ENCODE data around the gene CREB3L2.

Gene CREB3L2

DNA sequence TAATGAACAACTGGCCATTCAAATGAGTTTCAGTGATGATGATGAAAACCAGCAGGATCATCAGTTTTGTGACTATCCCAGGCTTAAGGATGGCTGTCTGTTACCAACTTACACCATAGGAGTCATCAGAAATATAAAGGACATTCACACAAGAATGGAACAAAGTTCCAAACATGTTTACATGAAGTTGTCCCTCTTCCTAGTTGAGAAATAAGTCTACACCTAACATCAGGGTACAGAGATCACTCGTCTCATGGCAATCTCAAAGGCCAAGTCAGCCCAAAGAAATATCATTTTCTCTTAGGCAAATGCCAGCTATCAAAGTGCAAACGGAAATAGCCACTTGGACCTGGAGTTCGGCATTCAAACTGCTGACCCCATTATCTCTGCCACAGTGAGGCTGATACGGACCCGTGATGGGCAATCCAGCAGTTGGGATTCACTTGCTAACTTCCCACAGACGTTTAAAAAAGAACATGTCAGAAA, 53.0 kb downstream of the CREB3L2 start:
- no peak for DNase-seq

DNA sequence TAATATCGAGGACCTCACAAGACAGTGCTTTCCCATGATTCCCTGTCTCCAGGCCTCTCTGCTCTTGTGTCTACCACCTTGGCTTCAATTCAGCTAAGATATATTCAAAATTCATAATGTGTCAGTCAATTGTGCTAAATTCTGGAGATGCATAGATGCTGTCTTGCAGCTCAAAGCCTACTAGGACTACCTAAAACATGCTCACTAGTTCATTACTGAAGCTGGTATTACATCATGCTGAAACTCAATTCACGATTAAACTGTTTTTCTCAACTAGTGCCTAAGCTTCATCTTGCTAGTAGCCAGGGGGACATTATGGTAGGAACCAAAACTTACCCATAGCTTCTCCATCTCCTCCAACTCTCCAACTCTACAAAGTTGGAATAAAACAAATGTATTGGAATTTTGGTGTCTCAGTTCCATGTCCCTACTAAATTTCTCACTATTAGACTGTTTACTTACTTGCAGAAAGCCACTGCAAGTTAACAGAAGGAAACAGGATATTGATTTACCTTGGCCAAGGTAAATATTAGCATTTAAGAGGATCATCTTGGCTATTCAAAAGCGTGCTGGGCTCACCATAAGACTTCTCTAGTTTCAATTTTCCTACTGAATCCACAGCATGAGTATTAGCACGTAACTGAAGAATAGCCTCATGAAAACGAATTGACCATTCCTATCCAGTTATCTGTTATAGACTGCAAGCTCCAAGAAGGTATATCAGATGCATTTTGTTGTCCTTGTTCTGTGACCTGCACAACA, 53.6 kb downstream of the CREB3L2 start:
- no peak for DNase-seq

DNA sequence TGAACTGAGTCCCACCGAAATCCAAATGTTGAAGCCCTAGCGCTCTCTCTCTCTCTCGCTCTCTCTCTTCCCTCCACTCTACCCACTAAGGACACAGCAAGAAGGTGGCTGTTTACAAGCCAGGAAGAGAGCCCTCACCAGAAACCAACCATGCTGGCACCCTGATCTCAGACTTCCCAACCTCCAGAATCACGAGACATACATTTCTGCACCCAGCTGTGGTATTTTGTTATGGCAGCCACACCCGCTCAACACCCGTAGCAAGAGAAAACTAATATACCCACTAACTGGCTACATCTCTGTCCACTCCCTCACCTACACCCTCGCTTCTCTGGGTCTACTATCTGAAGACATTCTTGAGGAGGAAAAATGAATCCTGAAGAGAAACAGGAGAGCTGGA, 54.8 kb downstream of the CREB3L2 start:
- no peak for DNase-seq

DNA sequence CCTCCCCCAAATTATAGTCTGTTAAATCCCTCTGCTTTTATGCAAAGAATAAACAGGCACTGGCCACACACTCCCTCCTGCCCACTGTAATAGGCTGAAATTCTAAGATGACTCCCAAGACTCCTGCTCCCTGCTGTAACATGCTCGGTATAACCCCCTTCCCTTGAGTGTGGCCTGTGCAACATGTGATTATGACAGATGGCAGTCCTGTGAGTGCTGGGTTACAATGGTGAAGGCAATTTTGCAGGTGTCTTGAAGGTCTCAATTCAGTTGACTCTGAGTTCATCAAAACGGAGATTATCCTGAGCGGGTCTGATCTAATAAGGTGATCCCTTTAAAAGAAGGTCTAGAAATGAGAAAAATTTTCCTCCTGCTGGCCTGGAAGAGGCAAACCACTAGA, 55.9 kb downstream of the CREB3L2 start:
- DNase-seq = no peak

DNA sequence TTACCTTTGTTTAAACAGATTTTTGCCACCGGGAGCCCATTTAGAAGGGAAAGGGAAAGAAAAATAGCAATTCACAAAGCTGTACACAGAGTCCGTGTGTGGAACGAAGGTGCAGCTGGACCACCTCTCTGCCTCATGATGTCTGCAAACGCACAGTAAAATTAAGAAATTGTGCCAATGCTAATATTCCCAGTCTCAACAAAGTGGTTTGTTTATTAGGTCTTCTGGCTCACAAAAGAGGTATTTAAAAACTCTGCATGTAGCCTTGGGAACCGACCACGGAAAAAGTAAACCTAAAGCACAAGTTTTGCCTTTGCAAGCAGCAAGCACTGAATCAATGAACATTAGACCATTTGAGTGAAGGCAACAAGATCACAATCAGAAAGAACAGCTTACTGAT, 57.7 kb downstream of the CREB3L2 start:
- no peak for DNase-seq

DNA sequence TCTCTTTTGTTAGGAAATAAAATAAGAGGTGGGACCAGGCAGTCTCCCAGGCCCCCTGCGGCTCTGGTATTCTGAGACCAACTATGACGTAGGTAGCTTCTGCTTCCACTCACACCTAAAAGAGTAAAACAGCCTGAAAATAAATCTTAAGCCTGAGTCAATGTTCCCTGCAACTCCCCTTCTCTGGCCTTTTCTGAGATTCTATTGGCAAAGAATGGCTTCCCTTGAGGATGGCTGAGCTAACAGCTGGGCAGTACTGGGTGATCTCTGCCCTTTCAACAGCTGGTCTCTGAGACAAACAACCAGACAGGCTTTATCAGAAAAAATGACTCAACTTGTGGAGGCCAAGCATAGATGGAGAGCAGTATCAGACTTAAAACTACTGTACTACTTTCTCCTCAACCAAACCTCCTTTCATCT, 58.7 kb downstream of the CREB3L2 start:
- DNase-seq = no peak

DNA sequence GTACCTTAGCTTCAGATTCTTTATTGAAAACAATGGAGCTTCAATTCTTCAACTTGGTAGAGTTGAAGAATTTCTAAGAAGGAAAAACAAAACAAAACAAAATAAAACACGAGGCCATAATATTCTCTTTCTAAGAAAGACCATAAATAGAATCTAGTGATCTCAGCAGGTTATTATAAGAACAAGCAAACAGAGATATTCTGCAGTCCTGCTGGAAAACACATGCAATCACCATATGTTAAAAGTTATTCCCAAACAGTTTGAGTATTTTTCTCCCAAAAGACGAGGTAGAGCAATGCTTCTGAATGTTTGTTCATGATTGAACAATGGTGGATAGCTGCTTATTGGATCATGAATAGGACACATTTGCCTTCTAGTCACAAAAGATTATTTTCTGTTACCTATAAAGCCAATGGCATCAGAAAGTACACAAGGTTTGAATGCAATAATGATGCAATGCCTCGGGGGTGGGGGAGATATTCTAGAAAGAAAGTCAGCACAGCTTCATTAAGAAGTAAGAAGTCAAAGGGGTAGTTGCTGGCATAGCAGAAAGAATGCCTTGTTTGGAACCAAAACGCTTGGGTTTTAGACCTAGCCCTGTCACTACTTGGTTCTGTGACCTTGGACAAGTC, 59.3 kb downstream of the CREB3L2 start:
- no peak for DNase-seq

DNA sequence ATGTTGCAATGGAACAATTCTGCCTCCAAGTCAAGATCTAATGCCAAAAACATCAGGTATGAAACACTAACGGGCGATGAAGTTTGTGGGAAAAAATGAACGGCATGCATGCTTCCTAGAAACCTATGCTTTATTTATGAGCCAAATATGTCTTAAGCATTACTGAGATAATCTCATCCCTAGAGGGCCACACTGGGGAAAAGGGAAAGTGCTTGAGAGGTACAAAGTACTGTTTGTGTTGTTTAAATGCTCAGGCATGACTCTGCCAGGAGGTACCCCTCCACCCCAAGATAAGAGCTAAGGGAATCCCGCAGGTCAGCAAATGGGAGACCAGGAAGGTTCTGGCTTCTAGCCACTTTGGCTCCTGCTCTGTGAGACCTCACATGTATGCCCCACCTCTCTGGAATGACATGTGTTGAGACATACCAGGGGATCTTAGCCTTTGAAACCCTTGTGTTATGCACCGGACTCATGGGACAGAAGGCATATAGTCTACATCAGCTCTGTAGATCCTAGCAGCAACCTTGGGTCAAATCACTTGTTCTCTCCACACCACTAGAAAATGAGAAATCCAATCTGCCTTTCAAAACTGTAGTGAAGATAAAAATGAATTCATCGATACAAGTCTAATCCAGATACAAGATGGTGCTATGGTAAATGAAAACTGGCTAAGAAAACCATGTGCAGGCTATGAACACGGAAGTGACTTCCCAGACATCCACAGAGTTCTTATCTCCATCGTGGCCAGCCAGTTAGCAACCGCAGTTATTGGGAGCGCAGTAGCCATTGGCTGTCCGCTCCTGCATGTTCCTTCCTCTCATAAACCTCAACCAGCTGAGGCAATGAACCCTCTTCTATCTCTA, 61.0 kb downstream of the CREB3L2 start:
- no peak for DNase-seq

DNA sequence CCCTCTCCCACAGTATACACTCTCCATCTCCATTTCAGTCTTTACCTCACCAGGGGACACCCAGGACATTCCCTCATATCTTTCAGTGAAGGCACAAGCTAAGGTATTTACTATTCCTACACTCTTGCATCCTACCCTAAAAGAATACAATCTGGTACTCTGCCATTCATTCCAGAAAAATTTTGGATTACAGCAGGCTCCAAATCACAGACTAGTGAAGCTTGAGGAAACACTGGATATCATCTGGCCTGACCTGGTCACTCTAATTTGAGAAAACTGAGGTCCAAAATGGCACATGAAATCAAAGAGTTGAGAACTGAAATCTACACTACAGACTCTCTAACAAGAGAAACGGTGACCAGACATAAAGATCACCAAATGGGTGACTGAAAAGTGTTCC, 61.7 kb downstream of the CREB3L2 start:
- DNase-seq = no peak

DNA sequence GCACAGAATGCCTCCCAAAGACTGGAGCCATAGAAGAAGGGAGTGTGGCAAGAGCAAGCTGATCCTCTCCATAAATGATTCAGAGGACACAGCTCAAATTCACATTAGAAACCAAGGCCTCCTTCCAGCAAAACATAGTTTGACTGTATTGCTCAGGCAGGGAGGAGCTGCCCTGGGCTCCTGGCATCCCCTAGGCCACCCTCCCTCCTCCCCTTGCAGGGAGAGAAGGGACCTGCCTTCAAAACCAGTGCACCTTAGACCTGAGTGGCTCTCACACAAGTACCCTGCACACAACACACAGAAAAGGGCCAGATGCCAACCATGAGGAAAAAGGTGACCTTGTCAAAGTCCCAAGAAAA, 64.7 kb downstream of the CREB3L2 start:
- no peak for DNase-seq

DNA sequence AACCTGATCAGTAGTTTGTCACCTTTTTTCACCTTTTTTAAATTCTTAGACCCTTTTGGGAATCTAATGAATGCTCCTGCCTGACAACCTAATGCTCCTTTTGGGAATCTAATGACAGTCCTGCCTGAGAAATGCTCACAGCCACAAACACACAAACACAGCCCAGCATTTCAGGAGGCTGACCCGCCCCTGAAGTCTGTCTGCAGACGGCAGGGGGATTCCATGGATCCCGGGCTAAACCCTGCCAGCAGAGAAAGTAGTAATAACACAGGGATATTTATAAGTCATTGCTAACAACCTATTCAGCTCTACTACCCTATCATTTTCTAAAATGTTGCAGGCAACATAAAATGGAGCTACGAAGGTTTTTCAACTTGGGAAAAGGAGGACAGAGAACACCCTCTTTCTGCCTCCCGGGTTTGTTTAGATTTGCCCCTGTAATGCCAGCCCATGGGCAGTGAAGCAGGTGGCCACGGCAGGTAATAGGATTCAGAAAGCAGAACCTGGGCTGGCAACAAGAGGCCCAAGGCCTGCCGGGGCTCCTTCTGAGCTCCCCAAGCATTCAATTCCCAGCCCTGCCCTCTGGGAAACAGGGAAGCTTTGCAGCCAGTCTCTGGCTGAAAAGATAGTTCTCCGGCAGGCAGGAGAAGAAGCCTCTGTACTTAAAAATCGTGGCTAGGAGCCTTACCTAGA, 65.2 kb downstream of the CREB3L2 start:
- no peak for DNase-seq

DNA sequence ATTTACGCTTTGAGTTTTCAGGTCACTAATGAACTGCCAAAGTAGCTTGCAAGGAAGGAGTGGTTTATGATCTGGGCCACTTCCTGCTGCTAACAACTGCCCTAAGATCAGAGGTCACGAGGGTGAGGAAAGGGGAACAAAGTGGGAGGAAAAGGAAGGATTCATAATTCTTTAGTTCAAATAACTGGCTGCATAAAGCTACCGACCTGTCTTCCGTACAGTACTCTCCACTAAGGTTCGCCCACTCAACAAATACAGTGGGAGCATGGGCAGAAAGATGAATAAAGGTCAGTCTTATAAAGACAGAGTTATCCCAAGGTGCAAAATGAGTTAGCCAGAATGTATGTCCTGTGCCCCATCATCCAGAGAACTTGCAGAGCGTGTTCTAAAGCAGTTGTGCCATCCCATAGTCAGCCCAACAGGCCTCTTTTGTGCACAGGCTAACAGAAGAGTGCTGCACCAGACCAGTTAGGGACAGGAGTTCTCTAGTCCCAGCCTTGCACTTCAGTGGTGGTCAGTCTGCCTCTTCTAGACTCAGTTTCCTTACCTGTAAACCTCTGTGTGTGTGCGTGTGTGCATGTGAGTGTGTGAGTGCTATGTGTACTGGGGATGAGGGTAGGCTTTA, 65.9 kb downstream of the CREB3L2 start:
- DNase-seq = no peak

DNA sequence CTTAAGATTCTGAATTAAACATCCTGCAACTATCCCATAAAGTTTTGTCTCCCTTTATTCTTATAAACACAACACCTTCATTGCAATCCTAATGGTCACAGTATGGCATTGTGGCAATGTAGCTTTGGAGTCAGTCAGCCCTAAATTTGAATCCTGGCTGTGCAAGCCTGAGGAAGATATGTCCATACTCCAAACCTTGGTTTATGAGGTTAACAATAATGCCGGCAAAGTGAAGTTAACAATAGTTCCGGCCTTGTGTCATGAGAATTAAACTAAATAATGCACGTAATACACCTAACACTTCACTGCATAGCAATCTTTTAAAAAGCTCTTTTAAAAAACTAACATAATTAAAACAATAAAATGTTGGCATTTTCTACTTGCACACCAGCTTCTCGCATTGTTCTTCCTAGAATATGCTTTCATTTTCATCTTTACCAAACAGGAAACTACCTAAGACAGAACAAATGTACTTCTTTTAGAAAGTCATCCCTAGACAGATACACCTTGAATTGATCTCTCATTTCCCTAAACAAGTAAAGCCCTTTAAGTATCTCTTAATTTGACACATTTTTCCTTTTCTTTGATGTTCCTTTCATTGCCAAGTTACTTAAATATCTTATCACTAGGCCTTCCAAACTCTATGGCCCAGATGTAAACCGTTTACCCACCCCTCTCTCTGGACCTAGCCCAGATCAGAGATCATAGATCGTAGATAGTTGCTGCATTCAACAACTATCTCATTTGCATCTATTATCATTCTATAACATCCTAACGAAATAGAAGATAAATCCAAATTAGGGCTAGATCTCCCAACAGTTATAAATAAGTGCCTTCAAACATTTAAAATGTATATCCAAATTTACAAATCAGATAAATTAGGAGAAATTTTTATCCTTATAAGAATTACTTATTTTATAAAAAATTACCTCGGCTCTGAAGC, 66.7 kb downstream of the CREB3L2 start:
- no peak for DNase-seq

DNA sequence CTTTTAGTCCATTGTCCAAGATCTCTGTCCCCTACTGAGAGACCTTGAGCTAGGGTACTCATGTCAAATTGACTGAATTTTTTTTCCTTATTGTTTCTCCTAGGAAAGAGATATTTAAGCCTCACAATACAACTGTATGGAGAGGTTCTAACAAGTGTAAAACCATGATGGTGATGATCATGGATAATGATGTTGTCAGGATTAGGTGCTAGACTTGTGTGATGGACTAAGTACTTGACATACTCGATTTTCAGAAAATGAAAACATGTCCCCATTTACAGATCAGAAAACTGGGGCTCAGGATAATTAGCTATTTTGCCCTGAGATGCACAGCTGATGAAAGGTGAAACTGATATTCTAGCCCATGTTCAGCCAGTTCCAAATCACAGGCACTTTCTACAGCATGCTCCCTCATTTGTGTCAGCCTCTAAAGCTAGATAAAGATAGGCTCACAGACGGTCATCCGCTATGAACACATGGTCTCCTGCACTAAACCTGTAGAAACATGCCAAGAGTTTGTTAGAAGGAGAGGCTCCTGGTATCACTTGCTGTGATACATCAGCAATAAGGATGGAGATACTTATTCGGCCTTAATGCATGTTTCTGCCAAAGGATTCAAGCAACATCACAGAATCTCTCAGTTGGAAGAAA, 67.6 kb downstream of the CREB3L2 start:
- no peak for DNase-seq

DNA sequence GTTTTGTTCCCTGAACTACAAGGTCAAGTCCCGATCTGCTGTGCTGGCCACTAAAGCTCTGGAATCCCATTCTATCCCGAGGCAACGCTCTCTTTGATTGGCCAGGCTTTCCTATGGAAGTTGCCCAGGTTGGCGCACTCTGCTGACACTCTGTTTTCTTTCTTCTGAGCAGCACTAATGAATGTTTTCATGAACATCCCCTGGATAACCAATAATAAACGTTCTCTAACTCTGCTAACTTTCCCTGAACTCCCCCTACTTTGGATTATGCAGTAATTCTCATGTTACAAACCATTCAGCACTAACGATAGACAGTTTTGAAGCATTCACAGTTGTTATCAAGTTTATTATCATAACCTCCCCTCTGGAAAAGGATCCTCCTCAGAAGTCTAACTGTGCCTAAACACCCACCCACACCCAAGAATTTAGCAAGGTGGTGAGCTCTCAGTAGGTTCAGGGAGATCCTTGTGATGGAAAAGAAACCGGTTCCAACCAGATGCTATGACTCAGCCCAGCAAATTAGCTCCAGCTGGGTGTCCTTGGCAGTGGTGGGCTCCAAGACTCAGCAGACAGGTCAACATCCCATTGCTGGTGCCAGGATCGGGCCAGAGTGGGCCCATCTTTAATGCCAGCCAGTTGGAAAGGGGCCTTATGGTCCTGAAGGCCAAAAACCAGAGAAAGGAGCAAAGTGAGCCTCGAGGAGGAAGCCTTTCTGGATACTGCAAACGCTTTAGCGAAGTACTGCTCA, 68.4 kb downstream of the CREB3L2 start:
- DNase-seq = no peak

DNA sequence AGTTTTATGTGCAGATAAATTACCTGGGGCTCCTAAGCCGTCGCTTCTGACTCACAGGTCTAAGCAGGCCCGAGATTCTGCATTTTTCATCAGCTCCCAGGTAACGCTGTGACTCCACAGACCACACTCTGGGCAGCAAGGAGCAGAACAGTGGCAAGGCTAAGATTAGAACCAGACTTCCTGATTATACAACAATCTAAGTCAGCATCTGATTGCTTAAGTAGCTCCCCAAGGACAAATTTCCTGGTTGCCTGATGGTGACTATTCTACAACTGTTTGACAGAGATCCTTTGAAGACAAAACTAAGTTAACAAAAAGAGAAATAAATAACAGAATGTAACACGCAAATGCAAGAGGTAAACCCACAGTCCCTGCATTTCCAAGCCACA, 69.0 kb downstream of the CREB3L2 start:
- DNase-seq = no peak

DNA sequence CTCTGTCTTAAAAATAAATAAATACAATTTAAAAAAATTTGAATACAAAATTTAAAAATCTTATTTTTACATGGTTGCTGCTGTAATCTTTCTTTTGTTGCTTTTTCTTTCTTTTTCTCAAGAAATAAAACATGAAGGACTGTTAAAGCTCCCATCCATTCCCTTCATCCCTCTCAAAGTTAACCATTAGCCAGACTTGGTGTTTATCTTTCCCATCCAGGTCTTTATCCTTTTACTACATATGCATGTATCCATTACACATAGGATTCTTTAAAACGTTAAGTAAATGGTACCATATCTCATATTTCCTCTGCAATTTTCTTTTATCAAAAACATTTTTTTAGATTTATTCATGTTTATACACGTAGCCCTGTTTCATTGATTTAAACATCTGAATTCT, 70.1 kb downstream of the CREB3L2 start:
- DNase-seq = no peak

DNA sequence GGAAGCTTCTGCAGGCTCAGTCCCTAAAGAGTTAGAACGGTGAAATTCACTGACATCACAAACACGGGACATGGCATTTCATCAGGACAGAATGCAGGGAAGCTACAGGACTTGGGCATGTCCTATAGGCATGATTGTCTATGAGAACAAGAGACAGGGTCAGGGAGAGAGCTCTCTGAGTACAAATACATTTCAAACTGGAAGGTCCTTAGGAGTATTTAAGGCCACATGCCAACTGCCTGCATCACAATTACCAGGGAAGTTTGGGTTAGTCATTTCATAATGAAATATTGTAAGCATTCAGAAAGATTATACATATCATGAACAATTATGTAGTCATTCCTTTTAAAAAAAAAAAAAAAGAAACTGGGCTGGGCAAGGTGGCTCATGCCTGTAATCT, 71.3 kb downstream of the CREB3L2 start:
- DNase-seq = no peak

DNA sequence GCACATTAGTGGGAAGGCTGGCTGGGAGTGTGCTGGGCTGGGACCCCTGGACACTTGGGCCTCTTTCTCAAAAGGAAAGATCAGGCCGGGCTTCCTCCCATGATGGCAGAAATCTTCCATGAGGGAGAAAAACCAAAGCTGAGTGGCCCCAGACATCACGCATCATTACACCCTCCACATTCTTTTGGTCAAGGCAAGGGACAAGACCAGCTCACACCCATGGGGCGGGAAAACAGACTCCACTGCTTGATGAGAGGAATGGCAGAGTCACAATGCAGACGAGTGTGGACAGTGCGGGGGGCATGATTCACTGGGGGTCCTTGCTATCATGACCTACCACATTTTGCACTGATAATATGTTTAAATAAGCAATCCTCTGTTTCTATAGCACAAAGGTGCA, 73.3 kb downstream of the CREB3L2 start:
- DNase-seq = no peak

DNA sequence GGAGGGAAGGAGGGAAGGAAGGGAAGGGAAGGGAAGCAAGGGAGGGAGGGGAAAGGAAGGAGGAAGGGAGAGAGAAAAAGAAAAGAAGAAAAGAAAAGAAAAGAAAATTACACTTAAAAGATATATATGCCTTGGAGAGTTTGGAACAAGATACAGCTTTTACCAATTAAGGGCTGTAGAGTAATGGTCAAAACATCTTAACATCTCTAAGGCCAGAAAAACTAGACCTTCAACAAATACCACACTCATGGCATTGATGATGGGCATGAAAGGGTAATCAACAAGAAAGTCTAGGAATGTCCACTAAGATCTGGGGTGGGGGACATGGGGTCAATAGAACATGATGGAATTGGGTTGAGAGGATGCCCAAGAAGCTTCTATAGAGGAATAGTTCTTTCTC, 74.5 kb downstream of the CREB3L2 start:
- no peak for DNase-seq
